Frontal cortex (tissue), 4 donors: ENCODE data around the gene RASSF7. TPM values are rescaled to one million over a fixed set of nuclear protein-coding genes. Genes with fewer than 3 reads are reported as not detected.
A peak's percentile ranks its signal among the peaks of the same experiment; 100 is the strongest.
"Not testable (repeated sequence)": the region's sequence is repeated elsewhere in the genome, so short reads cannot be mapped to it uniquely, and the experiment has no call there.

ENCODE experiments used
- DNase-seq, 2 donors: peaks; one replicate each; pipeline ENCODE4 v3.0.0; 2012; ENCODE audit warnings: low spot score in 2 of 2
- FAIRE-seq: peaks from 2 replicates; lab custom pipeline; 2012; peaks lifted over from hg19 to GRCh38; lab: Jason Lieb, UNC
- total RNA-seq: library from RNA; depleted of rRNA; stranded (reverse); fragments of >200 nt; gene quantifications from one replicate; pipeline ENCODE4 v1.2.3, GENCODE V29; 2014
- donor health status: control.
- donor health status: control.
- donor health status: control.

The RASSF7 gene
- total RNA-seq, 1 donor from 2014 or later, result 2.0 TPM

DNA sequence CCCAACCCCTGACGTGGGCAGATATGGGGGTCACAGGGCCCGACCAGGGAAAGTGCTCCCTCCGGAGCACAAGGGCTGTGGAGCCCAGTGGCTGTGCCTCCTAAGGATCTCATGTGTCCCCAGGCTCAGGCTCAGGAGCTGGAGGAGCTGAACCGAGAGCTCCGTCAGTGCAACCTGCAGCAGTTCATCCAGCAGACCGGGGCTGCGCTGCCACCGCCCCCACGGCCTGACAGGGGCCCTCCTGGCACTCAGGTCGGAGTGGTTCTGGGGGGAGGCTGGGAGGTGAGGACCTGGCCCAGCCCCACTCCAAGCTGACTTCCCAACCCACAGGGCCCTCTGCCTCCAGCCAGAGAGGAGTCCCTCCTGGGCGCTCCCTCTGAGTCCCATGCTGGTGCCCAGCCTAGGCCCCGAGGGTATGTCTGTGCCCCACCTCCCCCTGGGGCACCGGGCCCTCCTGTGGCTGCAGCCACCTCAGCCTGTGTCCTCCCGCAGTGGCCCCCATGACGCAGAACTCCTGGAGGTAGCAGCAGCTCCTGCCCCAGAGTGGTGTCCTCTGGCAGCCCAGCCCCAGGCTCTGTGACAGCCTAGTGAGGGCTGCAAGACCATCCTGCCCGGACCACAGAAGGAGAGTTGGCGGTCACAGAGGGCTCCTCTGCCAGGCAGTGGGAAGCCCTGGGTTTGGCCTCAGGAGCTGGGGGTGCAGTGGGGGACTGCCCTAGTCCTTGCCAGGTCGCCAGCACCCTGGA, 2.5 kb downstream of the RASSF7 start:
- FAIRE-seq (no peak), DNase-seq (no peak)

DNA sequence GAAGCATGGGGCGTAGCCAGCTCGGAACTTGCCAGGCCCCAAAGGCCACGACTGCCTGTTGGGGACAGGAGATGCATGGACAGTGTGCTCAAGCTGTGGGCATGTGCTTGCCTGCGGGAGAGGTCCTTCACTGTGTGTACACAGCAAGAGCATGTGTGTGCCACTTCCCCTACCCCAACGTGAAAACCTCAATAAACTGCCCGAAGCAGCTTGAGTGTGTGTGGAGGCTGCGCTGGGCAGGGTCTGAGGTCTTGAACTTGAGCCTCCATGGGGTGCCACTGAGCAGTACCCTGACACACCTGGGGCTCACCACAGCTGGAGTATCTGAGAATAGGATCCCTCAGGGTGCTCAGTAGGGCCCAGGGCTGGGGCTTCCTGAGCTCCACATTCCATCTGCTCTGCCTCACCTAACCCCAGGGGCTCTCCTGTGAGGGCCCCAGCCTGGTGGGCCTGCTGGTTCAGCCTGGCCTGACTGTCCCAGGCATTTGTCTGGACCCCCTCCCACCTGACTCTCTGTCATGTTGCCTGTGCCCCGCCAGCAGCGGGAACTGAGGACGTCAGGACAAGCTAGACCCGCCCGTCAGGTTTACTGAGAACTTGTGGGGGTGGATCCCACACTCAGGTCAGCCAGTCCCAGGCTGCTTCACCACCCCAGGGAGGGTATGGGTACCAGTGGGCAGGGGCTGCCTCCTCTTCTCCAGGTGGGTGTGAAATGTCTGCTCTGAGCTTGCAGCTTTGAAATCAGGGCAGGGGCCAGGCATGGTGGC, 3.2 kb downstream of the RASSF7 start:
- no peak for DNase-seq

DNA sequence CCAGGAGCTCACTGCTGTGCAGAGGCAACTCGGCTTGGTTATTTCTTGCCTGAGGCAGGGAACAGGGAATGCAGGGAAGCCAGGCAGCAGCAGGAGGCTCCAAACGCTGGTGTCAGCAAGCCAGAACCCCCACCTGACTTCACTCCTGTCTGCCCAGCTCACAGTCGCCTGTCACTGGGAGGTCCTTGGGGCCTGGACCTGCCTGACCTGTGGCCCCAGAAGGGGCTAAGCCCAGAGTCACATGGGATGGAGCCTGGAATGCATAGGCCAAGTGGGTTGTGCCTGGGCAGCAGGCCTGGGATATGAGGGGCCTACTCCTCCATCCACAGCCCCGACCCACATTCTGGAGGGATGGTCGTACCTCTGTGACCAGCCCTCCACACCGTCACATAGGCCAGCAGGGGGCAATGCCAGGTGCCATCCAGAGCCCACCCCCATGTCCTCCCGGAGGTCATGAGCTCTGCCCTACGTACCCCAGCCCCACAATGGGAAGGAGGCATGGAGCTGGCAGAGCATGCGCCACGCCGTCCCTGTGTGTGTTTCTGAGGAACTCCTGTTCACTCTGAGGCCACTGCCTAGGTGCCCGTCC, 5.2 kb downstream of the RASSF7 start:
- FAIRE-seq (no peak), DNase-seq (no peak)

More for the DNA sequence above, 3.2 kb downstream of the RASSF7 start:
- FAIRE-seq, result no peak

- no peak for FAIRE-seq
Measured at GRCh38 chr11:567011-567628, 6.3 kb downstream of the RASSF7 start.

GRCh38 chr11:567629-568292, 7.0 kb downstream of the RASSF7 start:
- no peak for FAIRE-seq
- no peak for DNase-seq

More at GRCh38 chr11:567011-567628, 6.3 kb downstream of the RASSF7 start:
- no peak for DNase-seq

DNA sequence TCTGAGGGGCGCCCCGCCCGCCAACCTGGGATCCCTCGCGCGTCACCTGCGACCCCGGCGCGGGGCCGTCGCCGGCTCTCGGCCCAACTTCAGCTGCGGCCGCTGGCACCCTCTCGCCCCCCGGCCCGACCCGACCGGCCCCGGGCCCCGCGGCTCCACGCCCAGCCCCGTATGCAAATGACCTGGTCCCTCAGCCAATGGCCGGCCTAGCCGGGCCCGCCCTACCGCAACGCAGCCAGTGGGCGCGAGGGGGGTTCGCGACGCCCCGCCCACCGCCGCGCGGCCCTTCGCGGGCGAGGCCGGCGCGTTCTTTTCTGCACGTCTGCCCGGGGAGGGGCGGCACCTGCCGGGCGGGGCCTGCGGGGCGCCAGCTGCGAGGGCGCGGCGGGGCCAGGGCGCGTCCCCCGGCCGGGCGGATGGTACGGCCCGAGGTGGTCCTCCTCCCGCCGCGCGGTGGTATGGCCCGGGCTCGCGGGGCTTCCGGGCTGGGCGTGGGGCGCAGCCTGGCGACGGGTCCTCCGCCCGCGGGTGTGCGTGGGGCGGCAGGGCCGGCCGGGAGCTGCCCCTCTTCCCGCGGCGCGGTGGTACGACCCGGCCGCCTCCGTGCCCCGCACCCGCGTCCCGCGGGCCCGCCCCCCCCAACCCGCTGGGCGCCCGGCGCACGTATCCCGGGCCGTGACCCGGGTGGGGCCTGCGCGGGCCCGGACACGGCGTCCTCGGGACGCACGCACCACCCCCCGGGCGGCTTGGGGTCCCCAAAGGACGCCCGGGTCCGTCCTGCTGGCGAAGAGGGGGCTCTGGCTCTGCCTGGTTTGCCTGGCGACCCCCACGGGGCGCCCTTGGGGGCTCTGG, 7.8 kb downstream of the RASSF7 start:
- FAIRE-seq (no peak), DNase-seq (peak; percentile 99)

GRCh38 chr11:569158-569885, 8.6 kb downstream of the RASSF7 start:
- FAIRE-seq (no peak), DNase-seq (no peak)

GRCh38 chr11:571802-572185, 11.0 kb downstream of the RASSF7 start:
- FAIRE-seq, result no peak
- DNase-seq, result no peak

GRCh38 chr11:573146-573759, 12.5 kb downstream of the RASSF7 start:
- FAIRE-seq, result no peak
- no peak for DNase-seq

- not testable (repeated sequence) for DNase-seq, FAIRE-seq
Measured at GRCh38 chr11:574031-574570, 13.3 kb downstream of the RASSF7 start.

DNA sequence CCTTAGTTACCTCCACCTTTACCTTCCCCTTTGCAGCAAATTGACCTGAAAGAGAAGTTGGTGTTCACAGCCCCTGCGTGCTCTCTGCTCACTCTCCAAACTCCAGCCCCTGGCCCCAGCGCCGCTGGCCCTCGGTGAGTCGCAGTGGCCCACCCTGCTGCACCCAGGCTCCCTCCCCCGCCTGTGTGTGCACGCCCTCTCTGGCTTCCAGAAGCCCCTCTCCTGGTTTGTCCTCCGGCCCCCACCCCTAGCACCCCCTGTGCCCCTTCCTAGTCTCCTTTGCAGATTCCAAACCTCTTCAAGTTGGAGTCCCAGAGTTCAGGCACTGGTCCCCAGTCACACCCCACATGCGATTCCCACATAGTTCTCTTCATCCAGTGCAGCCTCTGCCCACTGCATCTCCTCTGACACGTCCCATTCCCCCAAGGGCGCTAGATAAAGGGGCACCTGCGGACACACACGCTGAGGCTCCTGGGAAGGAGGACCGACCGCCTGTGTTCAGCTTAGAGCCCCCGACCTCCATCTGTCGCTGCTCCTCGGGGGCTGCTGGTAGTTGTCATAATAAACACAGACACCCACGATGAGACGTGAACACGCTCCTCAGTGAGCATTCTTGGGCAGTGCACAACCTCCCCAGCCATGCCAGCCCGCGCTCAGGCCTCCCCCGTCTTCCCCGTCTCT, 14.0 kb downstream of the RASSF7 start:
- no peak for DNase-seq
- no peak for FAIRE-seq

DNA sequence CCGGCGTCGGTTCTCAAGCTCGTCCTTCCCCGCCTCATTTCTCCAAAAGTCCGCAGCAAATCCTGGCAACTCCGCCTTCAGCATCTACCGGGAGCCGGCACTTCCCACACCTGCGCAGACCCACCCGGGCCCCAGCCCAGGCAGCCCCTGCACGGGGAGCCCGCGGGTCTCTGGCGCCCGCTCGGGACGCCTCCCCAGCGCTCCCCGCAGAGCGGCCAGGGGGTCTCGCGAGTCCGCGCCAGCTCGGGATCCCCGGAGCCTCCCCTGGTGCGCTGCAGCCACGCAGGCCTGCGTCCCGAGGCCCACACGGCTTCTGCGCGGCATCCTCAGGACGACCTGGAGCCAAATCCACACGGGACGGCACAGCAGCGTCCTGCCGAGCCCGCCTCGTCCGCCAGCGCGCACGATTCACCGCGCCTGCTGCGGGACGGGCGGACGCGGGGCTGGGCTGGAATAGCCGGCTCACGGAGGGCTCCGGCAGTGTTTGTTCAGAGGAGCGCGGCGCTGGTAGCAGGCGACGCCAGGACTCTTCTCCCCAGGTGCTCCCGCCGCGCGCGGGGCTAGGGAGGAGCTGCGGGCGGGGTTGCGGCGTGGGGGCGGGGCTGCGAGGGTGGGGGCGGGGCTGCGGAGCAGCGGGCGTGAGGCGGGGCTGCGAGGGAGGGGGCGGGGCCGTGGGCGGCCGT, 14.7 kb downstream of the RASSF7 start:
- DNase-seq (no peak), FAIRE-seq (no peak)

- FAIRE-seq (no peak), DNase-seq (peak; percentile 100)
Measured at GRCh38 chr11:575996-576768, 15.4 kb downstream of the RASSF7 start, which contains the start of gene PHRF1. PHRF1 (plus strand) TSS chr11:576470; CDS start chr11:581513, 5,043 bp downstream.

GRCh38 chr11:576811-577610, 16.2 kb downstream of the RASSF7 start:
- FAIRE-seq, result no peak
- DNase-seq, result no peak

- DNase-seq (no peak), FAIRE-seq (no peak)
Measured at GRCh38 chr11:577611-577894, 16.8 kb downstream of the RASSF7 start.
